Ishikawa (cell line): ENCODE data around the gene SKOR1.

Source experiments
- CEBPB ChIP-seq: IDR thresholded peaks from 2 replicates; pipeline ENCODE4 v1.6.1; 2012
- EP300 ChIP-seq: IDR thresholded peaks from 2 replicates; pipeline ENCODE4 v1.6.1; 2012; ENCODE audit warnings: borderline replicate concordance
- FOXM1 ChIP-seq: IDR thresholded peaks from 2 replicates; pipeline ENCODE4 v1.6.1; 2012; ENCODE audit warnings: low read depth, borderline replicate concordance
- TAF1 ChIP-seq: IDR thresholded peaks from 2 replicates; pipeline ENCODE4 v1.6.1; 2012; ENCODE audit warnings: low read depth, mild to moderate bottlenecking
- TEAD4 ChIP-seq: IDR thresholded peaks from 2 replicates; pipeline ENCODE4 v1.6.1; 2012
- USF1 ChIP-seq: IDR thresholded peaks from 2 replicates; pipeline ENCODE4 v1.6.1; 2012
- YY1 ChIP-seq: IDR thresholded peaks from 2 replicates; pipeline ENCODE4 v1.6.1; 2012; ENCODE audit warnings: low read depth
- TF ChIP-seq, protein P1 (sequence below): IDR thresholded peaks from 2 replicates; pipeline ENCODE4 v1.6.1; 2012

GRCh38 chr15:67799801-67800205 is 25.5 kb upstream of the SKOR1 start:
- TF ChIP-seq, protein P1, sequence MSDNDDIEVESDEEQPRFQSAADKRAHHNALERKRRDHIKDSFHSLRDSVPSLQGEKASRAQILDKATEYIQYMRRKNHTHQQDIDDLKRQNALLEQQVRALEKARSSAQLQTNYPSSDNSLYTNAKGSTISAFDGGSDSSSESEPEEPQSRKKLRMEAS, result no peak
- TF ChIP-seq FOXM1 (no peak), TAF1 (no peak), TEAD4 (no peak), CEBPB (no peak), EP300 (no peak), YY1 (no peak), USF1 (no peak)
